HCT116 (cell line): ENCODE results near the gene GZMA. TPM values are rescaled to one million over a fixed set of nuclear protein-coding genes. Genes with fewer than 3 reads are reported as not detected.
"Not testable (repeated sequence)": the region's sequence is repeated elsewhere in the genome, so short reads cannot be mapped to it uniquely, and the experiment has no call there.

Experiments used
- ATAC-seq: fragments of 200-7000 bp; cut with Tn5 transposase; 2 replicates; pipeline ENCODE4 v1.9.1; 2020; ENCODE audit warnings: mild to moderate bottlenecking, moderate library complexity
- BruUV-seq: library from RNA; stranded (reverse); fragments of 400-500 nt; replicated peaks from 2 replicates; lab custom pipeline; 2021; lab: Mats Ljungman, UMichigan
- CTCF ChIA-PET: fragments of 300-600 bp; sonication (Branson Sonifier 250); formaldehyde crosslinking; loops from one replicate; lab custom pipeline; 2021; ENCODE audit warnings: antibody characterized with exemption; lab: Charles Lee
- POLR2A ChIA-PET: fragments of 300-600, 350-600 bp; sonication (Branson Sonifier 250); formaldehyde crosslinking; loops from one replicate; lab custom pipeline; 2021; ENCODE audit warnings: antibody characterized with exemption; lab: Charles Lee
- RAD21 ChIA-PET, 2 experiments: fragments of 300-600 bp; sonication (Branson Sonifier 250); formaldehyde crosslinking; loops; one replicate each; lab custom pipeline; 2023; ENCODE audit warnings: low total read pairs in 2 of 2; ENCODE audit not compliant: uncharacterized antibody in 2 of 2, unreplicated experiment in 2 of 2, low non-redundant PET in 1 of 2; lab: Charles Lee
- DNase-seq: peaks from one replicate; pipeline ENCODE4 v3.0.0-alpha.2; 2010; ENCODE audit warnings: low read depth, low spot score
- H2AFZ ChIP-seq: fragments of 200-600 bp; shearing (Covaris generic), sonication (generic); 2 replicates; pipeline ENCODE4 v1.6.1; 2017; ENCODE audit warnings: low read depth, mixed run types, mixed read lengths, antibody characterized with exemption, low read length; ENCODE audit not compliant: poor library complexity, severe bottlenecking
- H3K27ac ChIP-seq: 2 replicates; pipeline ENCODE4 v1.5.1; 2012; ENCODE audit warnings: low read depth, low read length
- H3K27me3 ChIP-seq: fragments of 200-600 bp; sonication (generic); 2 replicates; pipeline ENCODE4 v1.6.1; 2016; ENCODE audit warnings: mixed run types, low read length, mixed read lengths; ENCODE audit not compliant: insufficient read depth
- H3K36me3 ChIP-seq, 2 experiments: fragments of 200-500 bp in 1 of 2; fragments of 200-600 bp in 1 of 2; sonication (Bioruptor generic) in 1 of 2; sonication (generic) in 1 of 2; 2 replicates each; pipeline versions ENCODE4 v1.5.1 to v1.6.1; 2014 to 2016; ENCODE audit warnings: low read length in 2 of 2, inconsistent platforms in 1 of 2, mixed read lengths in 1 of 2, mixed run types in 1 of 2; ENCODE audit not compliant: insufficient read depth in 2 of 2, control insufficient read depth in 1 of 2
- H3K4me1 ChIP-seq, 2 experiments: fragments of 200-600 bp in 1 of 2; sonication (generic) in 1 of 2; 2 replicates each; pipeline versions ENCODE4 v1.5.1 to v1.6.1; 2012 to 2017; ENCODE audit warnings: low read length in 2 of 2, inconsistent platforms in 1 of 2, mild to moderate bottlenecking in 1 of 2, mixed read lengths in 1 of 2, mixed run types in 1 of 2, moderate library complexity in 1 of 2; ENCODE audit not compliant: insufficient read depth in 2 of 2, control insufficient read depth in 1 of 2
- H3K4me2 ChIP-seq: fragments of 200-600 bp; sonication (generic); 2 replicates; pipeline ENCODE4 v1.6.1; 2017; ENCODE audit warnings: mixed run types, low read length, mixed read lengths
- H3K4me3 ChIP-seq, 2 experiments: fragments of 200-600 bp in 1 of 2; sonication (generic) in 1 of 2; replicated peaks in 1 of 2; 2 replicates each; pipeline ENCODE4 v1.5.1; 2011 to 2016; ENCODE audit warnings: low read length in 2 of 2, control low read depth in 1 of 2, low read depth in 1 of 2, mild to moderate bottlenecking in 1 of 2, mixed read lengths in 1 of 2, mixed run types in 1 of 2
- H3K79me2 ChIP-seq: fragments of 200-600 bp; sonication (generic); 2 replicates; pipeline ENCODE4 v1.6.1; 2017; ENCODE audit warnings: mild to moderate bottlenecking, mixed run types, low read length, moderate library complexity, mixed read lengths; ENCODE audit not compliant: insufficient read depth
- H3K9ac ChIP-seq: fragments of 200-600 bp; sonication (generic); 2 replicates; pipeline ENCODE4 v1.6.1; 2016; ENCODE audit warnings: low read length, mixed read lengths
- H3K9me2 ChIP-seq: fragments of 200-600 bp; sonication (generic), shearing (Covaris generic); 2 replicates; pipeline ENCODE4 v1.6.1; 2017; ENCODE audit warnings: mixed run types, mild to moderate bottlenecking, moderate library complexity; ENCODE audit not compliant: insufficient read depth
- H3K9me3 ChIP-seq, 2 experiments: fragments of 200-500 bp in 1 of 2; fragments of 200-600 bp in 1 of 2; sonication (Bioruptor generic) in 1 of 2; sonication (generic) in 1 of 2; 2 replicates each; pipeline ENCODE4 v1.6.1; 2014 to 2017; ENCODE audit warnings: low read length in 2 of 2, mixed read lengths in 2 of 2, inconsistent platforms in 1 of 2, low read depth in 1 of 2, mild to moderate bottlenecking in 1 of 2, mixed run types in 1 of 2, moderate library complexity in 1 of 2; ENCODE audit not compliant: control insufficient read depth in 1 of 2, insufficient read depth in 1 of 2
- H4K20me1 ChIP-seq: fragments of 200-600 bp; sonication (generic), shearing (Covaris generic); 2 replicates; pipeline ENCODE4 v1.6.1; 2017; ENCODE audit warnings: mixed run types, mild to moderate bottlenecking, moderate library complexity; ENCODE audit not compliant: insufficient read depth
- CBX3 ChIP-seq: IDR thresholded peaks from 2 replicates; pipeline ENCODE4 v1.6.1; 2012; ENCODE audit warnings: low read depth
- CEBPB ChIP-seq: IDR thresholded peaks from 2 replicates; pipeline ENCODE4 v1.6.1; 2012; ENCODE audit warnings: low read depth
- EZH2phosphoT487 ChIP-seq: fragments of 200-600 bp; IDR thresholded peaks from 2 replicates; pipeline ENCODE4 v1.6.1; 2018; ENCODE audit warnings: antibody characterized with exemption, borderline replicate concordance
- FOSL1 ChIP-seq: IDR thresholded peaks from 2 replicates; pipeline ENCODE4 v1.6.1; 2012; ENCODE audit warnings: low read depth
- JUND ChIP-seq: IDR thresholded peaks from 2 replicates; pipeline ENCODE4 v1.6.1; 2012
- POLR2A ChIP-seq: IDR thresholded peaks from 2 replicates; pipeline ENCODE4 v1.7.0; 2011; ENCODE audit warnings: borderline replicate concordance; ENCODE audit not compliant: insufficient read depth, insufficient read length; ENCODE audit errors: extremely low read depth
- POLR2AphosphoS5 ChIP-seq: IDR thresholded peaks from 2 replicates; pipeline ENCODE4 v1.6.1; 2011; ENCODE audit warnings: mild to moderate bottlenecking, low read depth, low read length, moderate library complexity
- RAD21 ChIP-seq: IDR thresholded peaks from 2 replicates; pipeline ENCODE4 v1.6.1; 2012; ENCODE audit warnings: low read depth, mild to moderate bottlenecking
- SIN3A ChIP-seq: IDR thresholded peaks from 2 replicates; pipeline ENCODE4 v1.6.1; 2012; ENCODE audit warnings: low read depth
- SP1 ChIP-seq: IDR thresholded peaks from 2 replicates; pipeline ENCODE4 v1.6.1; 2012; ENCODE audit warnings: low read depth
- SRF ChIP-seq: IDR thresholded peaks from 2 replicates; pipeline ENCODE4 v1.6.1; 2012; ENCODE audit warnings: low read depth
- ZFX ChIP-seq: fragments of 450-650 bp; IDR thresholded peaks from 2 replicates; pipeline ENCODE4 v1.6.1; 2017
- intact Hi-C: fragments of 100-400 bp; cut with micrococcal nuclease; formaldehyde crosslinking; loops from 2 replicates; pipeline ENCODE4 v1.10.0; 2022
- total RNA-seq: library from RNA; stranded (reverse); gene quantifications from one replicate; pipeline ENCODE4 v1.2.1, GENCODE V29; 2021; ENCODE audit not compliant: unreplicated experiment
- TF ChIP-seq, protein P1 (sequence below), 3 experiments: fragments of 200-600 bp in 1 of 3; sonication (generic) in 1 of 3; IDR thresholded peaks in 2 of 3; conservative IDR thresholded peaks in 1 of 3; 2 replicates each; pipeline ENCODE4 v1.5.1; 2012 to 2017; ENCODE audit warnings: low read depth in 2 of 3, low read length in 2 of 3, antibody characterized with exemption in 1 of 3, borderline replicate concordance in 1 of 3, control low read depth in 1 of 3, mild to moderate bottlenecking in 1 of 3, mixed read lengths in 1 of 3, mixed run types in 1 of 3, moderate library complexity in 1 of 3; ENCODE audit not compliant: insufficient read depth in 1 of 3
- TF ChIP-seq, protein P2 (sequence below): IDR thresholded peaks from 2 replicates; pipeline ENCODE4 v1.6.1; 2012; ENCODE audit warnings: low read depth

GZMA gene
- total RNA-seq, 1 experiment from 2014 or later = not detected

DNA sequence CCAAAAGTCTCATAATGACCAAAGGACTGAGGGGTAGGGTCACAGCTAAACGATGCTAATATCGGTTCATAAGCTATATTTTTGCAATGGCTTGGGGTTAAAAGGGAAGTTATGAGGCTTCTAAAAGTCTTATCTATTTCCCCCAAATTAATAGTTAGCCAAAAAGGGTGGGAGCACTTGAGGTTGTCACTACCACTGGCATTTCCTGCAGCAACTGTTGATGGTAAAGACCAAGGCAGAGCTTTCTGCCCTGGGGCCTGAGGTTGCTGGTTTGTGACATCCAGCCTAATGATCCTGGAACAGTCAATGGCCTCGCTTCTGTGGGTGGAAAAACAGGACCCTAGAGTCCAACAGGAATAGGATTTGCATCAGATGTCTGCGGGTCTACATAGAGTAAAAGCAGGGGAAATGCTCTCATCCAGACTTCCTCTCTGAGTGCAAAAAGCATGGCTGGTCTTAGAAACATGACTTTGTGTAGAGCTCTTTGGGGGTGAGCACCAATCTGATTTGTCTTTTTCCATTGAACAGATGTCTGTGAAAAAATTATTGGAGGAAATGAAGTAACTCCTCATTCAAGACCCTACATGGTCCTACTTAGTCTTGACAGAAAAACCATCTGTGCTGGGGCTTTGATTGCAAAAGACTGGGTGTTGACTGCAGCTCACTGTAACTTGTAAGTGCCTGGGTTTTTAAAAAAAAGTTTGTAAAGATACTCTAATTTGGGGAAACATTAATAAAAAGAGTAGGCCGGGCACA lies 2.7 kb downstream of the GZMA start:
- DNase-seq (no peak), ATAC-seq (no peak)
- peaks cover 23% of the 10 kb centered on the region; the same call in 1 of the 2 replicates for H3K27me3 ChIP-seq
- H4K20me1 ChIP-seq = no peaks in the 10 kb centered on the region
- H3K4me2 ChIP-seq = no peak overlapping the region
- no peak overlapping the region for H3K4me3 ChIP-seq
- no peak for TF ChIP-seq CEBPB
- no peak for TF ChIP-seq CBX3
- no peak for TF ChIP-seq POLR2A
- no peak for TF ChIP-seq ZFX
- TF ChIP-seq JUND = no peak
- no peak for TF ChIP-seq FOSL1
- no peak for TF ChIP-seq SIN3A
- TF ChIP-seq, protein P1, sequence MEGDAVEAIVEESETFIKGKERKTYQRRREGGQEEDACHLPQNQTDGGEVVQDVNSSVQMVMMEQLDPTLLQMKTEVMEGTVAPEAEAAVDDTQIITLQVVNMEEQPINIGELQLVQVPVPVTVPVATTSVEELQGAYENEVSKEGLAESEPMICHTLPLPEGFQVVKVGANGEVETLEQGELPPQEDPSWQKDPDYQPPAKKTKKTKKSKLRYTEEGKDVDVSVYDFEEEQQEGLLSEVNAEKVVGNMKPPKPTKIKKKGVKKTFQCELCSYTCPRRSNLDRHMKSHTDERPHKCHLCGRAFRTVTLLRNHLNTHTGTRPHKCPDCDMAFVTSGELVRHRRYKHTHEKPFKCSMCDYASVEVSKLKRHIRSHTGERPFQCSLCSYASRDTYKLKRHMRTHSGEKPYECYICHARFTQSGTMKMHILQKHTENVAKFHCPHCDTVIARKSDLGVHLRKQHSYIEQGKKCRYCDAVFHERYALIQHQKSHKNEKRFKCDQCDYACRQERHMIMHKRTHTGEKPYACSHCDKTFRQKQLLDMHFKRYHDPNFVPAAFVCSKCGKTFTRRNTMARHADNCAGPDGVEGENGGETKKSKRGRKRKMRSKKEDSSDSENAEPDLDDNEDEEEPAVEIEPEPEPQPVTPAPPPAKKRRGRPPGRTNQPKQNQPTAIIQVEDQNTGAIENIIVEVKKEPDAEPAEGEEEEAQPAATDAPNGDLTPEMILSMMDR (IDR thresholded peaks at IDR 0.05 in 2 of 3, conservative IDR thresholded peaks at IDR 0.05 in 1 of 3; ENCODE audit: borderline replicate concordance in 1 of 3, insufficient read depth in 1 of 3, low read depth in 2 of 3, low read length in 2 of 3) = no peak
- TF ChIP-seq SRF = no peak
- TF ChIP-seq POLR2AphosphoS5 = no peak
- TF ChIP-seq EZH2phosphoT487 = no peak
- TF ChIP-seq, protein P2, sequence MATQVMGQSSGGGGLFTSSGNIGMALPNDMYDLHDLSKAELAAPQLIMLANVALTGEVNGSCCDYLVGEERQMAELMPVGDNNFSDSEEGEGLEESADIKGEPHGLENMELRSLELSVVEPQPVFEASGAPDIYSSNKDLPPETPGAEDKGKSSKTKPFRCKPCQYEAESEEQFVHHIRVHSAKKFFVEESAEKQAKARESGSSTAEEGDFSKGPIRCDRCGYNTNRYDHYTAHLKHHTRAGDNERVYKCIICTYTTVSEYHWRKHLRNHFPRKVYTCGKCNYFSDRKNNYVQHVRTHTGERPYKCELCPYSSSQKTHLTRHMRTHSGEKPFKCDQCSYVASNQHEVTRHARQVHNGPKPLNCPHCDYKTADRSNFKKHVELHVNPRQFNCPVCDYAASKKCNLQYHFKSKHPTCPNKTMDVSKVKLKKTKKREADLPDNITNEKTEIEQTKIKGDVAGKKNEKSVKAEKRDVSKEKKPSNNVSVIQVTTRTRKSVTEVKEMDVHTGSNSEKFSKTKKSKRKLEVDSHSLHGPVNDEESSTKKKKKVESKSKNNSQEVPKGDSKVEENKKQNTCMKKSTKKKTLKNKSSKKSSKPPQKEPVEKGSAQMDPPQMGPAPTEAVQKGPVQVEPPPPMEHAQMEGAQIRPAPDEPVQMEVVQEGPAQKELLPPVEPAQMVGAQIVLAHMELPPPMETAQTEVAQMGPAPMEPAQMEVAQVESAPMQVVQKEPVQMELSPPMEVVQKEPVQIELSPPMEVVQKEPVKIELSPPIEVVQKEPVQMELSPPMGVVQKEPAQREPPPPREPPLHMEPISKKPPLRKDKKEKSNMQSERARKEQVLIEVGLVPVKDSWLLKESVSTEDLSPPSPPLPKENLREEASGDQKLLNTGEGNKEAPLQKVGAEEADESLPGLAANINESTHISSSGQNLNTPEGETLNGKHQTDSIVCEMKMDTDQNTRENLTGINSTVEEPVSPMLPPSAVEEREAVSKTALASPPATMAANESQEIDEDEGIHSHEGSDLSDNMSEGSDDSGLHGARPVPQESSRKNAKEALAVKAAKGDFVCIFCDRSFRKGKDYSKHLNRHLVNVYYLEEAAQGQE = no peak
- TF ChIP-seq RAD21 = no peak
- TF ChIP-seq SP1 = no peak
- H3K9ac ChIP-seq = no peak overlapping the region
- no peaks in the 10 kb centered on the region for H3K9me2 ChIP-seq
- H3K36me3 ChIP-seq = no peaks in the 10 kb centered on the region
- RAD21 ChIA-PET = no interaction called here
- POLR2A ChIA-PET = no interaction called here
- H3K79me2 ChIP-seq = no peaks in the 10 kb centered on the region
- BruUV-seq = no TSS peak
- no peak overlapping the region for H3K27ac ChIP-seq
- H3K9me3 ChIP-seq = no peaks in the 10 kb centered on the region
- intact Hi-C loops = no loop called here
- CTCF ChIA-PET = no interaction called here
- H3K4me1 ChIP-seq = no peaks in the 10 kb centered on the region
- no peak overlapping the region for H2AFZ ChIP-seq

DNA sequence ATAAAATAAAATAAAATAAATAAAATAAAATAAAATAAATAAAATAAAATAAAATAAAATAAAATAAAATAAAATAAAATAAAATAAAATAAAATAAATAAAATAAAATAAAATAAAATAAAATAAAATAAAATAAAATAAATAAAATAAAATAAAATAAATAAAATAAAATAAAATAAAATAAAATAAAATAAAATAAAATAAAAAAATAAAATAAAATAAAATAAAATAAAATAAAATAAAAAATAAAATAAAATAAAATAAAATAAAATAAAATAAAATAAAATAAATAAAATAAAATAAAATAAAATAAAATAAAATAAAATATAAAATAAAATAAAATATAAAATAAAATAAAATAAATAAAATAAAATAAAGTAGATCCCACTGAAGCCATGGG lies 3.5 kb downstream of the GZMA start:
- H3K9ac ChIP-seq, H3K9me2 ChIP-seq, BruUV-seq, H3K27ac ChIP-seq, H3K4me3 ChIP-seq, DNase-seq, intact Hi-C loops, H4K20me1 ChIP-seq, ATAC-seq, H3K4me1 ChIP-seq, H2AFZ ChIP-seq, RAD21 ChIA-PET, CTCF ChIA-PET, H3K4me2 ChIP-seq, POLR2A ChIA-PET, H3K9me3 ChIP-seq, H3K79me2 ChIP-seq, H3K36me3 ChIP-seq: not testable (repeated sequence)
- H3K27me3 ChIP-seq = peaks cover 23% of the 10 kb centered on the region; the same call in 1 of the 2 replicates
